Measurements from ENCODE around the gene AK4. TPM values are rescaled to one million over a fixed set of nuclear protein-coding genes. Genes with fewer than 3 reads are reported as not detected.

Gene AK4
- total and polyA plus RNA-seq, 4 donors: 52.3 to 106 (median 59.3) TPM

DNA sequence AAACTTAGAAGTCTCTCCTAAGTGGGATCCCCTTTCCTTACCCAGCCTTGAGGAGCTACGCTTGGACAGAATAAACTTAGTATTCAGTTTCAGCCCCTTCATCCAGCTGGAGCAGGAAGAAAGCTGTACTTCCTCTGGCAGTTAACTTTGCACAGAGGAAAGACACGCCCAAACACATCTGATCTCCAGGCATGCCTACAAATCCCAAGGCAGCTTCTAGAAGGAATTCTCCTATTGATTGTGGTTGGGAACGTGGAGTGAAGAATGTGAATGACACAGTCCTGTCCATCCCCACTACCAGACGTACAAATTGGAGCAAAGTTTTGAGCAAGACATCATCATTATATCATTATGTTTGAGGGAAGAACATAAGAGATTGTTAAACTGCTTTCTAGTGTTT, 6.6 kb upstream of the AK4 start:
- 61% methylated on average over 4 of the region's 4 CpGs for WGBS
- Histone ChIP-seq H3K27me3 (ENCODE audit: control insufficient read depth in 4 of 4, insufficient read depth in 4 of 4, low read length in 3 of 4) (no peaks in the 10 kb centered on the region), H3K4me1 (ENCODE audit: control insufficient read depth in 4 of 4, insufficient read depth in 4 of 4, low read length in 3 of 4) (peaks cover 0 to 11% (median 3%) of the 10 kb centered on the region in 4 donors), H3K9me3 (ENCODE audit: control insufficient read depth in 4 of 4, low read length in 3 of 4) (no peaks in the 10 kb centered on the region), H3K36me3 (ENCODE audit: control insufficient read depth in 4 of 4, insufficient read depth in 3 of 4, low read depth in 1 of 4, low read length in 3 of 4) (no peaks in the 10 kb centered on the region), H3K9ac (ENCODE audit: low read depth in 1 of 2, low read length in 2 of 2) (no peak overlapping the region), H3K27ac (ENCODE audit: low read depth in 1 of 2, low read length in 2 of 2) (no peak overlapping the region), H3K4me3 (ENCODE audit: low read depth in 1 of 3, low read length in 3 of 3) (no peak overlapping the region)
- no peak for DNase-seq (ENCODE audit: low spot score)
- no peak for TF ChIP-seq JUND (IDR thresholded peaks at IDR 0.05)
- no peak for TF ChIP-seq FOXA2 (IDR thresholded peaks at IDR 0.05)
- TF ChIP-seq YY1 (IDR thresholded peaks at IDR 0.05): no peak
- no peak for TF ChIP-seq EGR1 (IDR thresholded peaks at IDR 0.05; ENCODE audit: low read depth in 2 of 2)
- no peak for TF ChIP-seq FOXA1 (IDR thresholded peaks at IDR 0.05)
- TF ChIP-seq, protein P1, sequence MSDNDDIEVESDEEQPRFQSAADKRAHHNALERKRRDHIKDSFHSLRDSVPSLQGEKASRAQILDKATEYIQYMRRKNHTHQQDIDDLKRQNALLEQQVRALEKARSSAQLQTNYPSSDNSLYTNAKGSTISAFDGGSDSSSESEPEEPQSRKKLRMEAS (IDR thresholded peaks at IDR 0.05): no peak
- TF ChIP-seq, protein P2, sequence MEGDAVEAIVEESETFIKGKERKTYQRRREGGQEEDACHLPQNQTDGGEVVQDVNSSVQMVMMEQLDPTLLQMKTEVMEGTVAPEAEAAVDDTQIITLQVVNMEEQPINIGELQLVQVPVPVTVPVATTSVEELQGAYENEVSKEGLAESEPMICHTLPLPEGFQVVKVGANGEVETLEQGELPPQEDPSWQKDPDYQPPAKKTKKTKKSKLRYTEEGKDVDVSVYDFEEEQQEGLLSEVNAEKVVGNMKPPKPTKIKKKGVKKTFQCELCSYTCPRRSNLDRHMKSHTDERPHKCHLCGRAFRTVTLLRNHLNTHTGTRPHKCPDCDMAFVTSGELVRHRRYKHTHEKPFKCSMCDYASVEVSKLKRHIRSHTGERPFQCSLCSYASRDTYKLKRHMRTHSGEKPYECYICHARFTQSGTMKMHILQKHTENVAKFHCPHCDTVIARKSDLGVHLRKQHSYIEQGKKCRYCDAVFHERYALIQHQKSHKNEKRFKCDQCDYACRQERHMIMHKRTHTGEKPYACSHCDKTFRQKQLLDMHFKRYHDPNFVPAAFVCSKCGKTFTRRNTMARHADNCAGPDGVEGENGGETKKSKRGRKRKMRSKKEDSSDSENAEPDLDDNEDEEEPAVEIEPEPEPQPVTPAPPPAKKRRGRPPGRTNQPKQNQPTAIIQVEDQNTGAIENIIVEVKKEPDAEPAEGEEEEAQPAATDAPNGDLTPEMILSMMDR (IDR thresholded peaks at IDR 0.05; ENCODE audit: low read depth, low read length, missing input control): no peak
- TF ChIP-seq RAD21 (IDR thresholded peaks at IDR 0.05): no peak
- TF ChIP-seq, protein P3, sequence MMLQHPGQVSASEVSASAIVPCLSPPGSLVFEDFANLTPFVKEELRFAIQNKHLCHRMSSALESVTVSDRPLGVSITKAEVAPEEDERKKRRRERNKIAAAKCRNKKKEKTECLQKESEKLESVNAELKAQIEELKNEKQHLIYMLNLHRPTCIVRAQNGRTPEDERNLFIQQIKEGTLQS (IDR thresholded peaks at IDR 0.05): no peak
- no peak for TF ChIP-seq TAF1 (conservative IDR thresholded peaks at IDR 0.05)
- TF ChIP-seq, protein P4, sequence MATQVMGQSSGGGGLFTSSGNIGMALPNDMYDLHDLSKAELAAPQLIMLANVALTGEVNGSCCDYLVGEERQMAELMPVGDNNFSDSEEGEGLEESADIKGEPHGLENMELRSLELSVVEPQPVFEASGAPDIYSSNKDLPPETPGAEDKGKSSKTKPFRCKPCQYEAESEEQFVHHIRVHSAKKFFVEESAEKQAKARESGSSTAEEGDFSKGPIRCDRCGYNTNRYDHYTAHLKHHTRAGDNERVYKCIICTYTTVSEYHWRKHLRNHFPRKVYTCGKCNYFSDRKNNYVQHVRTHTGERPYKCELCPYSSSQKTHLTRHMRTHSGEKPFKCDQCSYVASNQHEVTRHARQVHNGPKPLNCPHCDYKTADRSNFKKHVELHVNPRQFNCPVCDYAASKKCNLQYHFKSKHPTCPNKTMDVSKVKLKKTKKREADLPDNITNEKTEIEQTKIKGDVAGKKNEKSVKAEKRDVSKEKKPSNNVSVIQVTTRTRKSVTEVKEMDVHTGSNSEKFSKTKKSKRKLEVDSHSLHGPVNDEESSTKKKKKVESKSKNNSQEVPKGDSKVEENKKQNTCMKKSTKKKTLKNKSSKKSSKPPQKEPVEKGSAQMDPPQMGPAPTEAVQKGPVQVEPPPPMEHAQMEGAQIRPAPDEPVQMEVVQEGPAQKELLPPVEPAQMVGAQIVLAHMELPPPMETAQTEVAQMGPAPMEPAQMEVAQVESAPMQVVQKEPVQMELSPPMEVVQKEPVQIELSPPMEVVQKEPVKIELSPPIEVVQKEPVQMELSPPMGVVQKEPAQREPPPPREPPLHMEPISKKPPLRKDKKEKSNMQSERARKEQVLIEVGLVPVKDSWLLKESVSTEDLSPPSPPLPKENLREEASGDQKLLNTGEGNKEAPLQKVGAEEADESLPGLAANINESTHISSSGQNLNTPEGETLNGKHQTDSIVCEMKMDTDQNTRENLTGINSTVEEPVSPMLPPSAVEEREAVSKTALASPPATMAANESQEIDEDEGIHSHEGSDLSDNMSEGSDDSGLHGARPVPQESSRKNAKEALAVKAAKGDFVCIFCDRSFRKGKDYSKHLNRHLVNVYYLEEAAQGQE (IDR thresholded peaks at IDR 0.05): no peak
- TF ChIP-seq, protein P5, sequence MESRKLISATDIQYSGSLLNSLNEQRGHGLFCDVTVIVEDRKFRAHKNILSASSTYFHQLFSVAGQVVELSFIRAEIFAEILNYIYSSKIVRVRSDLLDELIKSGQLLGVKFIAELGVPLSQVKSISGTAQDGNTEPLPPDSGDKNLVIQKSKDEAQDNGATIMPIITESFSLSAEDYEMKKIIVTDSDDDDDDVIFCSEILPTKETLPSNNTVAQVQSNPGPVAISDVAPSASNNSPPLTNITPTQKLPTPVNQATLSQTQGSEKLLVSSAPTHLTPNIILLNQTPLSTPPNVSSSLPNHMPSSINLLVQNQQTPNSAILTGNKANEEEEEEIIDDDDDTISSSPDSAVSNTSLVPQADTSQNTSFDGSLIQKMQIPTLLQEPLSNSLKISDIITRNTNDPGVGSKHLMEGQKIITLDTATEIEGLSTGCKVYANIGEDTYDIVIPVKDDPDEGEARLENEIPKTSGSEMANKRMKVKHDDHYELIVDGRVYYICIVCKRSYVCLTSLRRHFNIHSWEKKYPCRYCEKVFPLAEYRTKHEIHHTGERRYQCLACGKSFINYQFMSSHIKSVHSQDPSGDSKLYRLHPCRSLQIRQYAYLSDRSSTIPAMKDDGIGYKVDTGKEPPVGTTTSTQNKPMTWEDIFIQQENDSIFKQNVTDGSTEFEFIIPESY (IDR thresholded peaks at IDR 0.05): no peak
- no peak for TF ChIP-seq HNF4G (IDR thresholded peaks at IDR 0.05)
- no peak for TF ChIP-seq HNF4A (conservative IDR thresholded peaks at IDR 0.05)
- no peak for TF ChIP-seq NR2F2 (IDR thresholded peaks at IDR 0.05)
- TF ChIP-seq RXRA (IDR thresholded peaks at IDR 0.05): no peak
- TF ChIP-seq GABPA (IDR thresholded peaks at IDR 0.05 in 1 of 2, conservative IDR thresholded peaks at IDR 0.05 in 1 of 2): no peak
- TF ChIP-seq SP1 (IDR thresholded peaks at IDR 0.05): no peak
